Hepatocyte (in vitro differentiated cells): ENCODE results near the gene ETFDH. TPM values are rescaled to one million over a fixed set of nuclear protein-coding genes. Genes with fewer than 3 reads are reported as not detected.
"Not testable (repeated sequence)": the region's sequence is repeated elsewhere in the genome, so short reads cannot be mapped to it uniquely, and the experiment has no call there.

ENCODE experiments used
- DNase-seq: peaks from one replicate; pipeline ENCODE4 v3.0.0-alpha.2; 2016; ENCODE audit warnings: low spot score
- H2AFZ ChIP-seq: fragments of 200-600 bp; sonication (generic); 2 replicates; pipeline ENCODE4 v1.6.0; 2016; ENCODE audit warnings: antibody characterized with exemption, mild to moderate bottlenecking
- H3K27ac ChIP-seq: fragments of 200-600 bp; sonication (generic); 2 replicates; pipeline ENCODE4 v1.5.1; 2016; ENCODE audit warnings: mild to moderate bottlenecking
- H3K27me3 ChIP-seq: fragments of 200-600 bp; sonication (generic); 2 replicates; pipeline ENCODE4 v1.6.1; 2016
- H3K36me3 ChIP-seq: fragments of 200-600 bp; sonication (generic); replicated peaks from 2 replicates; pipeline ENCODE4 v1.5.1; 2016; ENCODE audit warnings: low read depth; ENCODE audit not compliant: insufficient read depth
- H3K4me1 ChIP-seq: fragments of 200-600 bp; sonication (generic); 2 replicates; pipeline ENCODE4 v1.5.1; 2016; ENCODE audit warnings: mild to moderate bottlenecking, moderate library complexity; ENCODE audit not compliant: insufficient read depth
- H3K4me2 ChIP-seq: fragments of 200-600 bp; sonication (generic); 2 replicates; pipeline ENCODE4 v1.6.0; 2016
- H3K4me3 ChIP-seq: fragments of 200-600 bp; sonication (generic); 2 replicates; pipeline ENCODE4 v1.5.1; 2016; ENCODE audit warnings: mild to moderate bottlenecking
- H3K79me2 ChIP-seq: fragments of 200-600 bp; sonication (generic); 2 replicates; pipeline ENCODE4 v1.6.0; 2017; ENCODE audit warnings: mild to moderate bottlenecking
- H3K9me2 ChIP-seq: fragments of 200-600 bp; sonication (generic); replicated peaks from 2 replicates; pipeline ENCODE4 v1.6.0; 2017; ENCODE audit warnings: mild to moderate bottlenecking; ENCODE audit not compliant: insufficient read depth
- H3K9me3 ChIP-seq: fragments of 200-600 bp; sonication (generic); 2 replicates; pipeline ENCODE4 v1.5.1; 2016; ENCODE audit warnings: low read depth, mild to moderate bottlenecking
- H4K20me1 ChIP-seq: fragments of 200-600 bp; sonication (generic); 2 replicates; pipeline ENCODE4 v1.6.0; 2016; ENCODE audit warnings: mild to moderate bottlenecking; ENCODE audit not compliant: insufficient read depth, poor library complexity, severe bottlenecking
- CTCF ChIP-seq: fragments of 200-600 bp; sonication (generic); IDR thresholded peaks from 2 replicates; pipeline ENCODE4 v1.5.1; 2016; ENCODE audit warnings: antibody characterized with exemption, mild to moderate bottlenecking; ENCODE audit not compliant: poor library complexity
- EZH2 ChIP-seq: fragments of 200-600 bp; sonication (generic); IDR thresholded peaks from 2 replicates; pipeline ENCODE4 v1.6.1; 2016; ENCODE audit warnings: antibody characterized with exemption, mild to moderate bottlenecking, borderline replicate concordance
- EZH2phosphoT487 ChIP-seq: fragments of 200-600 bp; sonication (generic); IDR thresholded peaks from one replicate; pipeline ENCODE4 v1.6.1; 2018; ENCODE audit warnings: antibody characterized with exemption, mild to moderate bottlenecking, low read depth, moderate library complexity; ENCODE audit not compliant: unreplicated experiment, severe bottlenecking
- WGBS: methylation state at CpG from one replicate; pipeline ENCODE4 v1.1.6; 2016; ENCODE audit warnings: low lambda C conversion rate; ENCODE audit errors: missing lambda C conversion rate; 5-methylcytosine and 5-hydroxymethylcytosine counted together
- polyA plus RNA-seq: library from polyadenylated mRNA; unstranded; fragments of >200 nt; fragmentation: Nextera tagmentation; extraction: Ambion mirVana; gene quantifications from 2 replicates; pipeline ENCODE4 v1.2.1, GENCODE V29; 2016
- total RNA-seq: library from RNA; depleted of rRNA; stranded (reverse); fragments of >200 nt; gene quantifications from 2 replicates; pipeline ENCODE4 v1.2.3, GENCODE V29; 2014

Gene ETFDH
- total and polyA plus RNA-seq, 2 experiments from 2014 or later, result 31.4 to 38.4 TPM

GRCh38 chr4:158688813-158689212 is 16.7 kb downstream of the ETFDH start:
- no peak overlapping the region for H3K4me3 ChIP-seq
- DNase-seq, result no peak
- 85% methylated on average over 1 of the region's 1 CpG for WGBS
- H3K36me3 ChIP-seq, result no peaks in the 10 kb centered on the region
- no peak overlapping the region for H2AFZ ChIP-seq
- H3K79me2 ChIP-seq, result no peaks in the 10 kb centered on the region
- H3K9me3 ChIP-seq, result no peaks in the 10 kb centered on the region
- H3K4me2 ChIP-seq, result no peak overlapping the region
- no peaks in the 10 kb centered on the region for H3K27me3 ChIP-seq
- H3K27ac ChIP-seq, result no peak overlapping the region
- H4K20me1 ChIP-seq, result no peaks in the 10 kb centered on the region
- H3K9me2 ChIP-seq, result no peaks in the 10 kb centered on the region
- no peaks in the 10 kb centered on the region for H3K4me1 ChIP-seq
- no peak for TF ChIP-seq CTCF
- no peak for TF ChIP-seq EZH2
- no peak for TF ChIP-seq EZH2phosphoT487

GRCh38 chr4:158704274-158704673 is 32.2 kb downstream of the ETFDH start:
- Histone ChIP-seq H3K27ac (no peak overlapping the region), H3K9me3 (no peaks in the 10 kb centered on the region), H4K20me1 (no peaks in the 10 kb centered on the region), H3K9me2 (no peaks in the 10 kb centered on the region), H3K4me3 (no peak overlapping the region), H3K27me3 (no peaks in the 10 kb centered on the region), H2AFZ (no peak overlapping the region), H3K4me2 (no peak overlapping the region), H3K4me1 (no peaks in the 10 kb centered on the region), H3K79me2 (no peaks in the 10 kb centered on the region), H3K36me3 (no peaks in the 10 kb centered on the region)
- DNase-seq, result no peak
- WGBS, result 82% methylated on average over 4 of the region's 4 CpGs
- TF ChIP-seq EZH2phosphoT487, result no peak
- TF ChIP-seq CTCF, result no peak
- no peak for TF ChIP-seq EZH2

- Histone ChIP-seq H3K9me3 (no peaks in the 10 kb centered on the region), H3K4me3 (no peak overlapping the region), H3K27me3 (no peaks in the 10 kb centered on the region), H3K4me1 (no peaks in the 10 kb centered on the region), H4K20me1 (no peaks in the 10 kb centered on the region), H3K79me2 (no peaks in the 10 kb centered on the region), H3K27ac (no peak overlapping the region), H3K4me2 (no peak overlapping the region), H3K9me2 (no peaks in the 10 kb centered on the region), H3K36me3 (no peaks in the 10 kb centered on the region), H2AFZ (no peak overlapping the region)
- TF ChIP-seq EZH2phosphoT487, result no peak
- TF ChIP-seq EZH2, result no peak
- TF ChIP-seq CTCF, result no peak
- WGBS, result 90% methylated on average over 1 of the region's 1 CpG
- DNase-seq, result no peak
These were observed 38.7 kb downstream of the ETFDH start for GRCh38 chr4:158710814-158711213.

- H3K27ac ChIP-seq, H2AFZ ChIP-seq, H3K36me3 ChIP-seq, H4K20me1 ChIP-seq, H3K4me3 ChIP-seq, H3K4me2 ChIP-seq, H3K27me3 ChIP-seq, H3K9me3 ChIP-seq, H3K4me1 ChIP-seq, H3K9me2 ChIP-seq, H3K79me2 ChIP-seq, DNase-seq: not testable (repeated sequence)
- 100% methylated on average over 4 of the region's 4 CpGs for WGBS
These were observed 40.5 kb downstream of the ETFDH start for GRCh38 chr4:158712622-158713021.
